Activated CD4-positive, alpha-beta T cell treated with anti-CD3 and anti-CD28 coated beads for 36 hours (primary cell): ENCODE data around the gene PEX26. TPM values are rescaled to one million over a fixed set of nuclear protein-coding genes. Genes with fewer than 3 reads are reported as not detected.
A peak's percentile ranks its signal among the peaks of the same experiment; 100 is the strongest.
"Not testable (repeated sequence)": the region's sequence is repeated elsewhere in the genome, so short reads cannot be mapped to it uniquely, and the experiment has no call there.

Source experiments
- ATAC-seq: fragments of 200-7000 bp; cut with Tn5 transposase; one replicate; pipeline ENCODE4 v1.10.0; 2021; ENCODE audit warnings: mild to moderate bottlenecking, moderate library complexity
- CTCF ChIA-PET: fragments of 350-600 bp; sonication (Branson Sonifier 250); formaldehyde crosslinking; loops from one replicate; lab custom pipeline; 2021; ENCODE audit warnings: antibody characterized with exemption; lab: Charles Lee
- POLR2A ChIA-PET: fragments of 350-600 bp; sonication (Branson Sonifier 250); formaldehyde crosslinking; loops from one replicate; lab custom pipeline; 2021; ENCODE audit warnings: antibody characterized with exemption, inconsistent platforms; lab: Charles Lee
- DNase-seq: peaks from one replicate; pipeline ENCODE4 v3.0.0-alpha.2; 2020
- H3K27ac Mint-ChIP-seq: one replicate; pipeline ENCODE4 v1.8.0; 2021; ENCODE audit warnings: mixed read lengths
- H3K27me3 Mint-ChIP-seq: one replicate; pipeline ENCODE4 v1.8.0; 2021; ENCODE audit warnings: mixed read lengths
- H3K36me3 Mint-ChIP-seq: one replicate; pipeline ENCODE4 v1.8.0; 2021; ENCODE audit warnings: low read depth, mixed read lengths
- H3K4me1 Mint-ChIP-seq: one replicate; pipeline ENCODE4 v1.8.0; 2021; ENCODE audit warnings: mixed read lengths
- H3K4me3 Mint-ChIP-seq: one replicate; pipeline ENCODE4 v1.8.0; 2021; ENCODE audit warnings: mild to moderate bottlenecking, moderate library complexity, mixed read lengths
- H3K9me3 Mint-ChIP-seq: one replicate; pipeline ENCODE4 v1.8.0; 2021; ENCODE audit warnings: low read depth, mixed read lengths
- intact Hi-C, 2 experiments: fragments of 100-400 bp; cut with DNase I in 1 of 2; cut with micrococcal nuclease in 1 of 2; formaldehyde crosslinking; loops; one replicate each; pipeline versions ENCODE4 v1.14.2 to v1.15.1; 2022 to 2024; cut with DNase I, micrococcal nuclease
- total RNA-seq, 2 experiments: library from RNA; stranded (reverse); gene quantifications; one replicate each; pipeline ENCODE4 v1.2.3, GENCODE V29; 2021

PEX26 gene
- 10 to 100 TPM; 50.7 to 58.0 TPM for total RNA-seq

- no peaks in the 10 kb centered on the region for H3K27me3 Mint-ChIP-seq
- ATAC-seq, result peak; percentile 98
- peak within 1 kb of the TSS; percentile 98 for H3K27ac Mint-ChIP-seq
- H3K9me3 Mint-ChIP-seq, result no peaks in the 10 kb centered on the region
- POLR2A ChIA-PET, result interaction anchor here (0.5 to 2.1 kb wide), 9 partner anchors 11 to 293 kb away, joined by 3 to 11 read pairs (median 3); partner anchors contain the start of gene USP18
- peaks cover 37% of the 10 kb centered on the region for H3K36me3 Mint-ChIP-seq
- DNase-seq, result peak; percentile 97
- H3K4me1 Mint-ChIP-seq, result peaks cover 46% of the 10 kb centered on the region
- intact Hi-C loops, result loop anchor here (1.0 to 5.0 kb wide), 16 partner anchors 27 to 1003 kb away; partner anchors contain the start of genes BCL2L13 (in 2 of the 2), TUBA8 (in 2 of the 2), HDHD5 (in 1 of the 2) and IL17RA (in 1 of the 2)
- peak within 1 kb of the TSS; percentile 89 for H3K4me3 Mint-ChIP-seq
- CTCF ChIA-PET, result interaction anchor here (0.6 to 9.5 kb wide), 12 partner anchors 10 to 335 kb away, joined by 3 to 124 read pairs (median 4); partner anchors contain the start of genes MICAL3 and USP18
Observed at GRCh38 chr22:18077639-18078328, at the start of gene PEX26. TSS of gene PEX26 (plus strand) at chr22:18077990. CDS start at chr22:18078377, 387 bp downstream.

- no peak overlapping the region for H3K4me3 Mint-ChIP-seq
- H3K27ac Mint-ChIP-seq, result no peak overlapping the region
- ATAC-seq (no peak), DNase-seq (no peak)
- H3K27me3 Mint-ChIP-seq, result peaks cover 21% of the 10 kb centered on the region
- H3K9me3 Mint-ChIP-seq, result no peaks in the 10 kb centered on the region
- intact Hi-C loops, result loop anchor here in 1 of 2 experiments (10.0 kb wide), 1 partner anchor 64 kb away; no protein-coding TSS in a partner anchor
- ChIA-PET CTCF (interaction anchor here (0.6 to 1.2 kb wide), 3 partner anchors 29 to 199 kb away, joined by 4 to 6 read pairs (median 5); no protein-coding TSS in a partner anchor), POLR2A (no interaction called here)
- peaks cover 3% of the 10 kb centered on the region for H3K4me1 Mint-ChIP-seq
- H3K36me3 Mint-ChIP-seq, result no peaks in the 10 kb centered on the region
Observed at GRCh38 chr22:18028817-18029527, 48.8 kb upstream of the PEX26 start.

- CTCF ChIA-PET, result no interaction called here
- no peak for ATAC-seq
- no peaks in the 10 kb centered on the region for H3K4me1 Mint-ChIP-seq
- no peak overlapping the region for H3K4me3 Mint-ChIP-seq
- no peaks in the 10 kb centered on the region for H3K9me3 Mint-ChIP-seq
- no peak for DNase-seq
- intact Hi-C loops, result loop anchor here in 1 of 2 experiments (10.0 kb wide), 1 partner anchor 65 kb away; no protein-coding TSS in a partner anchor
- H3K27ac Mint-ChIP-seq, result no peak overlapping the region
- no peaks in the 10 kb centered on the region for H3K36me3 Mint-ChIP-seq
- peaks cover 17% of the 10 kb centered on the region for H3K27me3 Mint-ChIP-seq
- POLR2A ChIA-PET, result no interaction called here
Observed at GRCh38 chr22:18029686-18030267, 48.0 kb upstream of the PEX26 start.

- peaks cover 6% of the 10 kb centered on the region for H3K27me3 Mint-ChIP-seq
- H3K27ac Mint-ChIP-seq, result no peak overlapping the region
- CTCF ChIA-PET, result interaction anchor here (0.7 to 0.9 kb wide), 3 partner anchors 58 to 232 kb away, joined by 3 to 4 read pairs (median 3); no protein-coding TSS in a partner anchor
- intact Hi-C loops, result no loop called here
- DNase-seq, result no peak
- H3K9me3 Mint-ChIP-seq, result no peaks in the 10 kb centered on the region
- ATAC-seq, result no peak
- no peak overlapping the region for H3K4me3 Mint-ChIP-seq
- H3K36me3 Mint-ChIP-seq, result no peaks in the 10 kb centered on the region
- POLR2A ChIA-PET, result no interaction called here
- no peaks in the 10 kb centered on the region for H3K4me1 Mint-ChIP-seq
Observed at GRCh38 chr22:18031695-18032454, 45.9 kb upstream of the PEX26 start.

- DNase-seq (no peak), ATAC-seq (no peak)
- Mint-ChIP-seq H3K4me3 (no peak overlapping the region), H3K9me3 (no peaks in the 10 kb centered on the region), H3K27ac (no peak overlapping the region), H3K4me1 (no peaks in the 10 kb centered on the region), H3K27me3 (peaks cover 3% of the 10 kb centered on the region), H3K36me3 (no peaks in the 10 kb centered on the region)
- CTCF ChIA-PET, result interaction anchor here (1.1 kb wide), 1 partner anchor 8 kb away, joined by 5 read pairs; the partner anchor contains the start of gene MICAL3
- POLR2A ChIA-PET, result no interaction called here
- intact Hi-C loops, result no loop called here
Observed at GRCh38 chr22:18032455-18033101, 45.2 kb upstream of the PEX26 start.

GRCh38 chr22:18033204-18033998, 44.4 kb upstream of the PEX26 start:
- ChIA-PET CTCF (interaction anchor here (1.1 kb wide), 1 partner anchor 9 kb away, joined by 5 read pairs; the partner anchor contains the start of gene MICAL3), POLR2A (no interaction called here)
- no peak overlapping the region for H3K4me3 Mint-ChIP-seq

GRCh38 chr22:18034076-18034475, 43.7 kb upstream of the PEX26 start:
- POLR2A ChIA-PET, result no interaction called here

More at GRCh38 chr22:18033204-18033998, 44.4 kb upstream of the PEX26 start:
- H3K36me3 Mint-ChIP-seq, result no peaks in the 10 kb centered on the region
- no peaks in the 10 kb centered on the region for H3K4me1 Mint-ChIP-seq
- DNase-seq, result no peak
- ATAC-seq, result no peak
- peaks cover 1% of the 10 kb centered on the region for H3K27me3 Mint-ChIP-seq
- no peak overlapping the region for H3K27ac Mint-ChIP-seq
- no peaks in the 10 kb centered on the region for H3K9me3 Mint-ChIP-seq
- intact Hi-C loops, result no loop called here

GRCh38 chr22:18035751-18036150, 42.0 kb upstream of the PEX26 start:
- Mint-ChIP-seq H3K9me3 (no peaks in the 10 kb centered on the region), H3K36me3 (no peaks in the 10 kb centered on the region), H3K4me1 (no peaks in the 10 kb centered on the region), H3K4me3 (no peak overlapping the region), H3K27ac (no peak overlapping the region), H3K27me3 (peaks cover 1% of the 10 kb centered on the region)
- no peak for DNase-seq
- intact Hi-C loops, result no loop called here
- ChIA-PET CTCF (no interaction called here), POLR2A (no interaction called here)
- ATAC-seq, result no peak

More at GRCh38 chr22:18034076-18034475, 43.7 kb upstream of the PEX26 start:
- ATAC-seq (no peak), DNase-seq (no peak)
- H3K36me3 Mint-ChIP-seq, result no peaks in the 10 kb centered on the region
- peaks cover 1% of the 10 kb centered on the region for H3K27me3 Mint-ChIP-seq
- intact Hi-C loops, result no loop called here
- H3K27ac Mint-ChIP-seq, result no peak overlapping the region
- H3K9me3 Mint-ChIP-seq, result no peaks in the 10 kb centered on the region
- CTCF ChIA-PET, result interaction anchor here (1.1 kb wide), 1 partner anchor 10 kb away, joined by 5 read pairs; the partner anchor contains the start of gene MICAL3
- H3K4me3 Mint-ChIP-seq, result no peak overlapping the region
- no peaks in the 10 kb centered on the region for H3K4me1 Mint-ChIP-seq

- POLR2A ChIA-PET, ATAC-seq, DNase-seq, H3K27ac Mint-ChIP-seq, CTCF ChIA-PET, H3K27me3 Mint-ChIP-seq, H3K4me1 Mint-ChIP-seq, H3K4me3 Mint-ChIP-seq, intact Hi-C loops, H3K9me3 Mint-ChIP-seq, H3K36me3 Mint-ChIP-seq: not testable (repeated sequence)
Observed at GRCh38 chr22:18040898-18041297, 36.9 kb upstream of the PEX26 start.

GRCh38 chr22:18042685-18043084, 35.1 kb upstream of the PEX26 start:
- ChIA-PET CTCF (no interaction called here), POLR2A (no interaction called here)
- ATAC-seq (no peak), DNase-seq (no peak)
- Mint-ChIP-seq H3K4me3 (no peak overlapping the region), H3K9me3 (no peaks in the 10 kb centered on the region), H3K36me3 (no peaks in the 10 kb centered on the region), H3K27me3 (no peaks in the 10 kb centered on the region), H3K27ac (no peak overlapping the region), H3K4me1 (no peaks in the 10 kb centered on the region)
- intact Hi-C loops, result no loop called here
